Measurements from ENCODE around the gene CIDEC.

The CIDEC gene

GRCh38 chr3:9879830-9880549 lies at the start of gene CIDEC:
Gene CIDEC, minus strand, starts transcription at chr3:9880253. Its CDS starts 1,767 bp downstream, at chr3:9878486.
- DNase-seq = no peak

- DNase-seq = no peak
These were observed 48.1 kb upstream of the CIDEC start for GRCh38 chr3:9928158-9928557.

GRCh38 chr3:9918261-9919038 lies 38.4 kb upstream of the CIDEC start:
- no peak for DNase-seq

- no peak for DNase-seq
These were observed 37.8 kb upstream of the CIDEC start for GRCh38 chr3:9917820-9918219.

- peak; percentile 72 for DNase-seq
These were observed 37.0 kb upstream of the CIDEC start, which contains the start of gene IL17RC for GRCh38 chr3:9916734-9917680. Gene IL17RC, plus strand, starts transcription at chr3:9917098. Its CDS starts 218 bp downstream, at chr3:9917316.

- no peak for DNase-seq
These were observed 36.3 kb upstream of the CIDEC start for GRCh38 chr3:9916346-9916733.

GRCh38 chr3:9915254-9916141 lies 35.4 kb upstream of the CIDEC start:
- no peak for DNase-seq

GRCh38 chr3:9914559-9915253 lies 34.7 kb upstream of the CIDEC start:
- DNase-seq = no peak

- no peak for DNase-seq
These were observed 34.0 kb upstream of the CIDEC start for GRCh38 chr3:9914011-9914410.

- no peak for DNase-seq
These were observed 33.5 kb upstream of the CIDEC start for GRCh38 chr3:9913601-9914000.

- DNase-seq = no peak
These were observed 32.4 kb upstream of the CIDEC start for GRCh38 chr3:9912294-9912935.

- DNase-seq = no peak
These were observed 31.8 kb upstream of the CIDEC start for GRCh38 chr3:9911863-9912262.

- no peak for DNase-seq
These were observed 29.4 kb upstream of the CIDEC start for GRCh38 chr3:9909221-9910013.

- DNase-seq = no peak
These were observed 28.2 kb upstream of the CIDEC start for GRCh38 chr3:9908286-9908685.

- DNase-seq = no peak
These were observed 26.4 kb upstream of the CIDEC start for GRCh38 chr3:9906480-9906879.

GRCh38 chr3:9903904-9904303 lies 23.9 kb upstream of the CIDEC start:
- DNase-seq = no peak

- DNase-seq = no peak
These were observed 23.2 kb upstream of the CIDEC start for GRCh38 chr3:9903238-9903624.

GRCh38 chr3:9902372-9903237 lies 22.6 kb upstream of the CIDEC start, which contains the start of gene IL17RE:
Gene IL17RE, plus strand, starts transcription at chr3:9902848. Its CDS starts 85 bp downstream, at chr3:9902933.
- no peak for DNase-seq

GRCh38 chr3:9901967-9902366 lies 21.9 kb upstream of the CIDEC start:
- DNase-seq = no peak

Data from amniotic stem cell (primary cell).